T-cell (primary cell): Measurements from ENCODE around the gene BCR. TPM values are rescaled to one million over a fixed set of nuclear protein-coding genes. Genes with fewer than 3 reads are reported as not detected.

Experiments used
- ATAC-seq, 4 experiments: fragments of 200-7000 bp in 3 of 4; fragments of 150-1000 bp in 1 of 4; cut with Tn5 transposase; replicated peaks in 1 of 4; 1 replicate in 3 of 4; 2 replicates in 1 of 4; pipeline ENCODE4 v1.10.0; 2021; ENCODE audit warnings: moderate library complexity in 3 of 4, mild to moderate bottlenecking in 2 of 4, moderate number of reproducible peaks in 1 of 4
- CTCF ChIA-PET, 2 donors: fragments of 300-600 bp; sonication (Branson Sonifier 250); formaldehyde crosslinking; loops; one replicate each; lab custom pipeline; 2022; ENCODE audit warnings: antibody characterized with exemption in 2 of 2; lab: Charles Lee
- POLR2A ChIA-PET, 2 donors: fragments of 300-600 bp; sonication (Branson Sonifier 250); formaldehyde crosslinking; loops; one replicate each; lab custom pipeline; 2022; ENCODE audit warnings: antibody characterized with exemption in 2 of 2; lab: Charles Lee
- DNase-seq, 35 experiments: peaks; one replicate each; pipeline versions ENCODE4 v3.0.0 to v3.0.0-alpha.2; 2013 to 2023
- H3K27ac ChIP-seq: one replicate; pipeline ENCODE4 v1.5.1; 2013; ENCODE audit warnings: low read length
- H3K27me3 ChIP-seq, 2 experiments: replicated peaks in 1 of 2; 1 replicate in 1 of 2; 2 replicates in 1 of 2; pipeline versions ENCODE4 v1.6.1 to v1.7.0; 2013; ENCODE audit warnings: low read length in 1 of 2, mixed read lengths in 1 of 2; ENCODE audit not compliant: control insufficient read depth in 2 of 2, insufficient read depth in 2 of 2; ENCODE audit errors: extremely low read depth in 1 of 2
- H3K36me3 ChIP-seq, 2 donors: 1 replicate in 1 of 2; 2 replicates in 1 of 2; pipeline versions ENCODE4 v1.6.1 to v1.7.0; 2013; ENCODE audit warnings: low read length in 1 of 2; ENCODE audit not compliant: control insufficient read depth in 2 of 2, insufficient read depth in 1 of 2; ENCODE audit errors: extremely low read depth in 1 of 2
- H3K4me1 ChIP-seq, 2 experiments: 1 replicate in 1 of 2; 2 replicates in 1 of 2; pipeline versions ENCODE4 v1.6.1 to v1.7.0; 2013; ENCODE audit warnings: low read length in 2 of 2, mixed read lengths in 1 of 2; ENCODE audit not compliant: insufficient read depth in 2 of 2, control insufficient read depth in 1 of 2; ENCODE audit errors: extremely low read depth in 1 of 2
- H3K4me3 ChIP-seq, 2 donors: 1 replicate in 1 of 2; 2 replicates in 1 of 2; pipeline versions ENCODE4 v1.5.1 to v1.7.0; 2013; ENCODE audit warnings: mild to moderate bottlenecking in 2 of 2, low read length in 1 of 2, moderate library complexity in 1 of 2; ENCODE audit not compliant: control insufficient read depth in 1 of 2; ENCODE audit errors: extremely low read depth in 1 of 2
- H3K9me3 ChIP-seq: 2 replicates; pipeline ENCODE4 v1.7.0; 2013
- H3K27ac Mint-ChIP-seq, 2 donors: one replicate each; pipeline ENCODE4 v1.8.0; 2020 to 2021; ENCODE audit warnings: mild to moderate bottlenecking in 2 of 2, mixed read lengths in 2 of 2
- H3K27me3 Mint-ChIP-seq, 2 donors: one replicate each; pipeline ENCODE4 v1.8.0; 2021 to 2022; ENCODE audit warnings: mixed read lengths in 2 of 2
- H3K36me3 Mint-ChIP-seq: one replicate; pipeline ENCODE4 v1.8.0; 2021; ENCODE audit warnings: mixed read lengths
- H3K4me1 Mint-ChIP-seq, 3 donors: one replicate each; pipeline ENCODE4 v1.8.0; 2020 to 2022; ENCODE audit warnings: mixed read lengths in 3 of 3, mild to moderate bottlenecking in 1 of 3
- H3K4me3 Mint-ChIP-seq, 3 donors: one replicate each; pipeline ENCODE4 v1.8.0; 2020 to 2022; ENCODE audit warnings: mild to moderate bottlenecking in 3 of 3, mixed read lengths in 3 of 3, moderate library complexity in 3 of 3
- H3K9me3 Mint-ChIP-seq, 3 donors: one replicate each; pipeline ENCODE4 v1.8.0; 2020 to 2022; ENCODE audit warnings: mixed read lengths in 3 of 3
- WGBS: methylation state at CpG from one replicate; pipeline ENCODE4 v1.1.5; 2013; ENCODE audit warnings: missing lambda C conversion rate; ENCODE audit not compliant: insufficient coverage; 5-methylcytosine and 5-hydroxymethylcytosine counted together
- total RNA-seq, 35 experiments: library from RNA in 6 of 35; stranded (reverse) in 6 of 35; fragments of 120-200 nt in 1 of 35; gene quantifications; one replicate each; pipeline versions ENCODE4 v1.2.1 to v1.2.4 and lab custom pipeline; 2013 to 2026

BCR gene
- total RNA-seq, 5 donors from 2014 or later (not counting 1 experiment from before 2014, with no cell fraction given): 74.6 to 103 (median 85.5) TPM

DNA sequence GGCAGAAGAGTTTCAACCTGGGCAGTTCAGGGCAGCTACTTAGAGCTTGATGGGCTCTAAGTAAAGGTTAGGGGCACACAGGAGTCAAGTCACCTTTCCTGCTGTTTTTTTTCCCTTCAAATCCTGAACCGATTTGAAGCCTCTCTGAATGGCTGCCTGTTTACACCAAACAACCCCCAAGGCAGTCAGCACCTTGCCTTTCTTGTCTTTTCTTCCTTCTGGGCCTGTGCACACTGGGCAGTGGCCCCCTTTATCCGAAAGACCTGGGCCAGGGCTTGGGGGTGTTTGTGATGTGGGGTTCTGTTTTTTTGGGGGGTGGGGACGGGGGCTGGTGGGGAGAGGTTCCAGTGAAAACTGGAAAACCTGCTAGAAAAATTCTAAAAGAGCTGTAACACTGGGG is 42.8 kb upstream of the BCR start:
- Histone ChIP-seq H3K9me3 (no peaks in the 10 kb centered on the region), H3K36me3 (no peaks in the 10 kb centered on the region), H3K27me3 (no peaks in the 10 kb centered on the region), H3K27ac (peak overlapping the region; percentile 91), H3K4me1 (peaks cover 19 to 78% of the 10 kb centered on the region in 2 experiments), H3K4me3 (no peak overlapping the region)
- ChIA-PET POLR2A (interaction anchor here (0.7 to 1.1 kb wide), 2 partner anchors 9 to 18 kb away, joined by 5 to 8 read pairs; no protein-coding TSS in a partner anchor), CTCF (interaction anchor here in 1 of 2 donors (0.7 to 1.7 kb wide), 7 partner anchors 36 to 417 kb away, joined by 3 to 5 read pairs (median 3); no protein-coding TSS in a partner anchor)
- Mint-ChIP-seq H3K27me3 (no peaks in the 10 kb centered on the region), H3K9me3 (no peaks in the 10 kb centered on the region), H3K4me3 (peak overlapping the region in 2 of 3 donors; percentile 53 to 74), H3K4me1 (peaks cover 31 to 60% (median 46%) of the 10 kb centered on the region in 3 donors), H3K27ac (peak overlapping the region; percentile 96 to 98), H3K36me3 (no peaks in the 10 kb centered on the region)
- ATAC-seq: no peak
- DNase-seq: peak in 1 of 35 experiments; percentile 32
- 17% methylated on average over 1 of the region's 3 CpGs for WGBS

GRCh38 chr22:23137905-23138561 is 42.3 kb upstream of the BCR start:
- peaks cover 37 to 66% (median 52%) of the 10 kb centered on the region in 3 donors for H3K4me1 Mint-ChIP-seq
- H3K27ac Mint-ChIP-seq: peak overlapping the region; percentile 96 to 98
- H3K36me3 Mint-ChIP-seq: no peaks in the 10 kb centered on the region
- DNase-seq (peak in 34 of 35 experiments; percentile 14 to 83 (median 55)), ATAC-seq (peak; percentile 35 to 52 (median 44))
- Histone ChIP-seq H3K4me1 (peaks cover 24 to 83% of the 10 kb centered on the region in 2 experiments), H3K9me3 (no peaks in the 10 kb centered on the region), H3K27ac (peak overlapping the region; percentile 91), H3K27me3 (no peaks in the 10 kb centered on the region), H3K4me3 (no peak overlapping the region), H3K36me3 (no peaks in the 10 kb centered on the region)
- ChIA-PET CTCF (interaction anchor here in 1 of 2 donors (0.5 to 1.7 kb wide), 9 partner anchors 9 to 417 kb away, joined by 3 to 5 read pairs (median 3); no protein-coding TSS in a partner anchor), POLR2A (interaction anchor here (0.6 to 1.1 kb wide), 3 partner anchors 9 to 19 kb away, joined by 5 to 8 read pairs (median 7); no protein-coding TSS in a partner anchor)
- H3K27me3 Mint-ChIP-seq: no peaks in the 10 kb centered on the region
- WGBS: 26% methylated on average over 3 of the region's 5 CpGs
- peak overlapping the region; percentile 53 to 74 (median 58) for H3K4me3 Mint-ChIP-seq
- H3K9me3 Mint-ChIP-seq: no peaks in the 10 kb centered on the region

- 73% methylated on average over 8 of the region's 12 CpGs for WGBS
- peak overlapping the region; percentile 53 to 74 (median 58) for H3K4me3 Mint-ChIP-seq
- CTCF ChIA-PET: interaction anchor here in 1 of 2 donors (0.5 to 1.7 kb wide), 4 partner anchors 15 to 179 kb away, joined by 3 to 5 read pairs (median 4); no protein-coding TSS in a partner anchor
Measured at GRCh38 chr22:23138584-23139435, 41.5 kb upstream of the BCR start.

DNA sequence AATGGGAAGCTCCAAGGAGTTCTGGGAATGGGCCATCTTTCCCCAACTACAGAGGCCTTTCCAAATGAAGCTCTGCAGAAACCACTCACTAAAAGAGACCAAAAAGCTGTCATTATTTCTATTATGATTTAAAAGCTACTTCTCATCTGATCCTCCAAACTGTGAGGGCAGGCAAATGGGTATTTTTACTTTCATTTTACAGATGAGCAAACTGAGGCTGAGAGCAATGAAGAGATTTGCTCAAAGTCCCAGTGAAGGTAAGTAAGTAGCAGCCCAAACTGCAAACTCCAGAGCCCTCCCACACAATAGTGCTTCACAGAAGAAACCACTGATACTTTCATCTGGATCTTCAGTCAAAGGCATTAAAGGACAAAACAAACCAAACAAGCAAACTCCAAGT is 39.9 kb upstream of the BCR start:
- no peak overlapping the region for H3K4me3 ChIP-seq
- no peak for ATAC-seq
- Mint-ChIP-seq H3K9me3 (no peaks in the 10 kb centered on the region), H3K4me3 (no peak overlapping the region), H3K27me3 (no peaks in the 10 kb centered on the region), H3K36me3 (no peaks in the 10 kb centered on the region), H3K27ac (peak overlapping the region; percentile 31 to 89), H3K4me1 (peaks cover 58 to 86% (median 69%) of the 10 kb centered on the region in 3 donors)
- no peak overlapping the region for H3K27ac ChIP-seq
- peaks cover 32 to 95% of the 10 kb centered on the region in 2 experiments for H3K4me1 ChIP-seq
- H3K27me3 ChIP-seq: no peaks in the 10 kb centered on the region
- ChIA-PET POLR2A (no interaction called here), CTCF (interaction anchor here (0.7 to 1.8 kb wide), 3 partner anchors 21 to 1941 kb away, joined by 3 to 11 read pairs (median 4); no protein-coding TSS in a partner anchor)
- DNase-seq: no peak
- no peaks in the 10 kb centered on the region for H3K36me3 ChIP-seq
- H3K9me3 ChIP-seq: no peaks in the 10 kb centered on the region

More at GRCh38 chr22:23138584-23139435, 41.5 kb upstream of the BCR start:
- Mint-ChIP-seq H3K4me1 (peaks cover 43 to 71% (median 57%) of the 10 kb centered on the region in 3 donors), H3K27ac (peak overlapping the region; percentile 96 to 98), H3K27me3 (no peaks in the 10 kb centered on the region), H3K9me3 (no peaks in the 10 kb centered on the region), H3K36me3 (no peaks in the 10 kb centered on the region)
- Histone ChIP-seq H3K9me3 (no peaks in the 10 kb centered on the region), H3K4me3 (no peak overlapping the region), H3K27ac (peak overlapping the region; percentile 91), H3K27me3 (no peaks in the 10 kb centered on the region), H3K36me3 (no peaks in the 10 kb centered on the region), H3K4me1 (peaks cover 24 to 90% of the 10 kb centered on the region in 2 experiments)
- POLR2A ChIA-PET: interaction anchor here in 1 of 2 donors (0.6 to 1.1 kb wide), 2 partner anchors 15 to 19 kb away, joined by 7 to 8 read pairs; no protein-coding TSS in a partner anchor
- no peak for DNase-seq
- ATAC-seq: no peak

GRCh38 chr22:23142546-23143105 is 37.7 kb upstream of the BCR start:
- WGBS: 98% methylated on average over 3 of the region's 9 CpGs
- H3K27me3 ChIP-seq: no peaks in the 10 kb centered on the region
- POLR2A ChIA-PET: interaction anchor here in 1 of 2 donors (0.6 to 0.9 kb wide), 3 partner anchors 24 to 554 kb away, joined by 6 to 11 read pairs (median 8); no protein-coding TSS in a partner anchor
- CTCF ChIA-PET: interaction anchor here in 1 of 2 donors (0.7 to 1.1 kb wide), 5 partner anchors 10 to 294 kb away, joined by 3 to 6 read pairs (median 4); no protein-coding TSS in a partner anchor
- Mint-ChIP-seq H3K4me1 (peaks cover 63 to 77% (median 65%) of the 10 kb centered on the region in 3 donors), H3K27me3 (no peaks in the 10 kb centered on the region), H3K36me3 (no peaks in the 10 kb centered on the region), H3K27ac (peak overlapping the region; percentile 88 to 89), H3K9me3 (no peaks in the 10 kb centered on the region), H3K4me3 (peak overlapping the region; percentile 58 to 75 (median 64))
- ATAC-seq (no peak), DNase-seq (no peak)
- peaks cover 28 to 84% of the 10 kb centered on the region in 2 experiments for H3K4me1 ChIP-seq
- no peaks in the 10 kb centered on the region for H3K9me3 ChIP-seq
- H3K36me3 ChIP-seq: no peaks in the 10 kb centered on the region
- peak overlapping the region in 1 of 2 donors; percentile 17 for H3K4me3 ChIP-seq
- peak overlapping the region; percentile 90 for H3K27ac ChIP-seq
